Upper lobe of right lung (tissue), 1 donor: ENCODE results near the gene SETD3. TPM values are rescaled to one million over a fixed set of nuclear protein-coding genes. Genes with fewer than 3 reads are reported as not detected.

Experiments
- ATAC-seq: fragments of 200-7000 bp; cut with Tn5 transposase; one replicate; pipeline ENCODE4 v1.9.1; 2020; ENCODE audit warnings: mild to moderate bottlenecking, moderate library complexity
- DNase-seq: peaks from one replicate; pipeline ENCODE4 v3.0.0-alpha.2; 2020
- H3K27ac ChIP-seq: fragments of 200-600 bp; one replicate; pipeline ENCODE4 v1.8.0; 2022
- H3K27me3 ChIP-seq: fragments of 200-600 bp; one replicate; pipeline ENCODE4 v1.8.0; 2022; ENCODE audit warnings: mild to moderate bottlenecking
- H3K36me3 ChIP-seq: fragments of 200-600 bp; one replicate; pipeline ENCODE4 v1.8.0; 2022
- H3K4me1 ChIP-seq: fragments of 200-600 bp; one replicate; pipeline ENCODE4 v1.8.0; 2022
- H3K4me3 ChIP-seq: fragments of 200-600 bp; one replicate; pipeline ENCODE4 v1.8.0; 2022; ENCODE audit warnings: mild to moderate bottlenecking
- H3K9me3 ChIP-seq: fragments of 200-600 bp; one replicate; pipeline ENCODE4 v1.8.0; 2022
- CTCF ChIP-seq: fragments of 200-600 bp; IDR thresholded peaks from one replicate; pipeline ENCODE4 v1.8.0; 2022; ENCODE audit warnings: antibody characterized with exemption
- intact Hi-C: fragments of 100-400 bp; cut with DNase I; formaldehyde crosslinking; loops from one replicate; pipeline ENCODE4 v1.11.0; 2022
- total RNA-seq: library from RNA; stranded (reverse); fragmentation: NEBNext Ultra II Directional; extraction: Animal tissue kit (Norgen Biotek cat#: 25700); gene quantifications from one replicate; pipeline ENCODE4 v1.2.1, GENCODE V29; 2021
- donor health status: DM: no; HTN: yes; CAD: no; lungs with severe emphysema.

The SETD3 gene
- total RNA-seq, 1 donor from 2014 or later, result 90.3 TPM

- no peak overlapping the region for H3K27ac ChIP-seq
- intact Hi-C loops, result no loop called here
- H3K36me3 ChIP-seq, result peaks cover 96% of the 10 kb centered on the region
- no peaks in the 10 kb centered on the region for H3K27me3 ChIP-seq
- no peaks in the 10 kb centered on the region for H3K9me3 ChIP-seq
- ATAC-seq (no peak), DNase-seq (no peak)
- no peak overlapping the region for H3K4me3 ChIP-seq
- H3K4me1 ChIP-seq, result no peaks in the 10 kb centered on the region
- TF ChIP-seq CTCF, result no peak
These were observed 21.1 kb downstream of the SETD3 start for GRCh38 chr14:99459481-99460100.

GRCh38 chr14:99454246-99454645, 26.4 kb downstream of the SETD3 start:
- Histone ChIP-seq H3K4me1 (no peaks in the 10 kb centered on the region), H3K9me3 (no peaks in the 10 kb centered on the region), H3K36me3 (peaks cover 95% of the 10 kb centered on the region), H3K4me3 (no peak overlapping the region), H3K27me3 (no peaks in the 10 kb centered on the region), H3K27ac (no peak overlapping the region)
- ATAC-seq (no peak), DNase-seq (no peak)
- intact Hi-C loops, result no loop called here
- TF ChIP-seq CTCF, result no peak

GRCh38 chr14:99452968-99453367, 27.7 kb downstream of the SETD3 start:
- no peak for TF ChIP-seq CTCF
- no peak overlapping the region for H3K4me3 ChIP-seq
- no peak overlapping the region for H3K27ac ChIP-seq
- H3K4me1 ChIP-seq, result no peaks in the 10 kb centered on the region
- no peaks in the 10 kb centered on the region for H3K27me3 ChIP-seq
- H3K9me3 ChIP-seq, result no peaks in the 10 kb centered on the region
- no peak for DNase-seq
- no peak for ATAC-seq
- intact Hi-C loops, result no loop called here
- H3K36me3 ChIP-seq, result peaks cover 95% of the 10 kb centered on the region

- Histone ChIP-seq H3K36me3 (peaks cover 95% of the 10 kb centered on the region), H3K4me3 (no peak overlapping the region), H3K27me3 (no peaks in the 10 kb centered on the region), H3K27ac (no peak overlapping the region), H3K4me1 (no peaks in the 10 kb centered on the region), H3K9me3 (no peaks in the 10 kb centered on the region)
- ATAC-seq (no peak), DNase-seq (no peak)
- intact Hi-C loops, result no loop called here
- TF ChIP-seq CTCF, result no peak
These were observed 29.4 kb downstream of the SETD3 start for GRCh38 chr14:99451234-99451633.

GRCh38 chr14:99450266-99450665, 30.4 kb downstream of the SETD3 start:
- Histone ChIP-seq H3K27me3 (no peaks in the 10 kb centered on the region), H3K36me3 (peaks cover 91% of the 10 kb centered on the region), H3K9me3 (no peaks in the 10 kb centered on the region), H3K4me3 (no peak overlapping the region), H3K4me1 (no peaks in the 10 kb centered on the region), H3K27ac (no peak overlapping the region)
- TF ChIP-seq CTCF, result no peak
- DNase-seq, result no peak
- no peak for ATAC-seq
- intact Hi-C loops, result no loop called here

- intact Hi-C loops, result no loop called here
- no peak for TF ChIP-seq CTCF
- no peak for ATAC-seq
These were observed 32.9 kb downstream of the SETD3 start for GRCh38 chr14:99447739-99448138.

More at GRCh38 chr14:99447739-99448138, 32.9 kb downstream of the SETD3 start:
- Histone ChIP-seq H3K27me3 (no peaks in the 10 kb centered on the region), H3K27ac (no peak overlapping the region), H3K36me3 (peaks cover 87% of the 10 kb centered on the region), H3K4me1 (no peaks in the 10 kb centered on the region), H3K9me3 (no peaks in the 10 kb centered on the region), H3K4me3 (no peak overlapping the region)
- no peak for DNase-seq
